Raji (cell line): Measurements from ENCODE around the gene PLPP4.

Experiments
- POLR2A ChIP-seq: IDR thresholded peaks from 2 replicates; pipeline ENCODE4 v1.6.1; 2011; ENCODE audit warnings: low read depth, low read length, control low read depth; ENCODE audit not compliant: insufficient read depth

PLPP4 gene

GRCh38 chr10:120612756-120613155 lies 155.7 kb downstream of the PLPP4 start:
- TF ChIP-seq POLR2A = no peak

- no peak for TF ChIP-seq POLR2A
Observed at GRCh38 chr10:120613180-120613579, 156.2 kb downstream of the PLPP4 start.

GRCh38 chr10:120614680-120615079 lies 157.7 kb downstream of the PLPP4 start:
- TF ChIP-seq POLR2A = no peak

GRCh38 chr10:120616311-120616911 lies 159.4 kb downstream of the PLPP4 start:
- no peak for TF ChIP-seq POLR2A

GRCh38 chr10:120628197-120628596 lies 171.2 kb downstream of the PLPP4 start:
- no peak for TF ChIP-seq POLR2A

- no peak for TF ChIP-seq POLR2A
Observed at GRCh38 chr10:120630266-120630665, 173.2 kb downstream of the PLPP4 start.

- no peak for TF ChIP-seq POLR2A
Observed at GRCh38 chr10:120632047-120632446, 175.0 kb downstream of the PLPP4 start.

GRCh38 chr10:120632942-120633341 lies 175.9 kb downstream of the PLPP4 start:
- no peak for TF ChIP-seq POLR2A

GRCh38 chr10:120634659-120635058 lies 177.6 kb downstream of the PLPP4 start:
- TF ChIP-seq POLR2A = no peak
